ENCODE results near the gene TGM6. TPM values are rescaled to one million over a fixed set of nuclear protein-coding genes. Genes with fewer than 3 reads are reported as not detected.

The TGM6 gene
- total RNA-seq, 1 donor from 2014 or later = not detected

GRCh38 chr20:2387580-2387979 lies 6.9 kb downstream of the TGM6 start:
- H3K4me3 Mint-ChIP-seq = no peak overlapping the region
- H3K27ac Mint-ChIP-seq (ENCODE audit: unreplicated experiment) = no peak overlapping the region
- DNase-seq (ENCODE audit: low read depth, low spot score) = no peak
- H3K36me3 Mint-ChIP-seq (ENCODE audit: low read depth) = no peaks in the 10 kb centered on the region
- H3K4me1 Mint-ChIP-seq = no peaks in the 10 kb centered on the region
- TF ChIP-seq, protein P1, sequence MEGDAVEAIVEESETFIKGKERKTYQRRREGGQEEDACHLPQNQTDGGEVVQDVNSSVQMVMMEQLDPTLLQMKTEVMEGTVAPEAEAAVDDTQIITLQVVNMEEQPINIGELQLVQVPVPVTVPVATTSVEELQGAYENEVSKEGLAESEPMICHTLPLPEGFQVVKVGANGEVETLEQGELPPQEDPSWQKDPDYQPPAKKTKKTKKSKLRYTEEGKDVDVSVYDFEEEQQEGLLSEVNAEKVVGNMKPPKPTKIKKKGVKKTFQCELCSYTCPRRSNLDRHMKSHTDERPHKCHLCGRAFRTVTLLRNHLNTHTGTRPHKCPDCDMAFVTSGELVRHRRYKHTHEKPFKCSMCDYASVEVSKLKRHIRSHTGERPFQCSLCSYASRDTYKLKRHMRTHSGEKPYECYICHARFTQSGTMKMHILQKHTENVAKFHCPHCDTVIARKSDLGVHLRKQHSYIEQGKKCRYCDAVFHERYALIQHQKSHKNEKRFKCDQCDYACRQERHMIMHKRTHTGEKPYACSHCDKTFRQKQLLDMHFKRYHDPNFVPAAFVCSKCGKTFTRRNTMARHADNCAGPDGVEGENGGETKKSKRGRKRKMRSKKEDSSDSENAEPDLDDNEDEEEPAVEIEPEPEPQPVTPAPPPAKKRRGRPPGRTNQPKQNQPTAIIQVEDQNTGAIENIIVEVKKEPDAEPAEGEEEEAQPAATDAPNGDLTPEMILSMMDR (conservative IDR thresholded peaks at IDR 0.05) = no peak
- H3K27me3 Mint-ChIP-seq (ENCODE audit: low read depth) = peaks cover 18% of the 10 kb centered on the region
- H3K9me3 Mint-ChIP-seq = no peaks in the 10 kb centered on the region

DNA sequence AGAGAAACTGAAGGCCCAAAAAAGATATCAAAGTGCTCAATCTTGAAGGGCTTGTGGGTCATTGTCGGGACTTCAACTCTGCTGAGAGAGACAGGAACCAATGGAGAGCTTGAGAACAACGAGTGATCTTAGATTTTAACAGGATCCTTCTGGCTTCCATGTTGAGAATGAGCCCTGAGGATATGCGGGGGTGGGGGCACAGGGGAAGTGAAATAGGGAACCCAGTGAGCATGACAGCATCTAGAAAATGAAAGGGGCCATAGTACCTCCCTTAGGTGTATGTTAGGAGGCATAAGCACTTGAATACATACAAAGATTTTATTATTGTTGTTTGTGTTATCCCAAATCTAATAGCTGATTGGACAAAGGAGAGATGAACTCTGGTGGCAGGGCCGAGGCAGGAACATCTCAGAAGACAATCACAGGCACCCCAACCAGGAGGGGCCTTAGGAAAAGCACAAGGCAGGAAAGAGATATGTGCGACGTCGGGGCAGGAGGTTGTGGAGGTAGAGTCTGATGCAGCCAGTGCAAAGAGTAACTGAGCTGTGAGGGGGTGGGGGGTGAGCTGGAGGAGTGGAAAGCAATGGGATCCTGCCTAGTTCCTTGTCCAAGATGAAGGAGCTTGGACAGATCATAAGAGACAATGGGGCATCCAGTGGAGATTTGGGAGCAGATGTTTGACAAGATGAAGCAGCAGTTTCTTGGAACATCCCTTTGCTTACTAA lies 10.4 kb downstream of the TGM6 start:
- Mint-ChIP-seq H3K4me1 (no peaks in the 10 kb centered on the region), H3K36me3 (ENCODE audit: low read depth) (no peaks in the 10 kb centered on the region), H3K4me3 (no peak overlapping the region), H3K27ac (ENCODE audit: unreplicated experiment) (no peak overlapping the region), H3K9me3 (no peaks in the 10 kb centered on the region), H3K27me3 (ENCODE audit: low read depth) (peaks cover 12% of the 10 kb centered on the region)
- DNase-seq (ENCODE audit: low read depth, low spot score) = no peak
- TF ChIP-seq, protein P1 (conservative IDR thresholded peaks at IDR 0.05) = no peak

DNA sequence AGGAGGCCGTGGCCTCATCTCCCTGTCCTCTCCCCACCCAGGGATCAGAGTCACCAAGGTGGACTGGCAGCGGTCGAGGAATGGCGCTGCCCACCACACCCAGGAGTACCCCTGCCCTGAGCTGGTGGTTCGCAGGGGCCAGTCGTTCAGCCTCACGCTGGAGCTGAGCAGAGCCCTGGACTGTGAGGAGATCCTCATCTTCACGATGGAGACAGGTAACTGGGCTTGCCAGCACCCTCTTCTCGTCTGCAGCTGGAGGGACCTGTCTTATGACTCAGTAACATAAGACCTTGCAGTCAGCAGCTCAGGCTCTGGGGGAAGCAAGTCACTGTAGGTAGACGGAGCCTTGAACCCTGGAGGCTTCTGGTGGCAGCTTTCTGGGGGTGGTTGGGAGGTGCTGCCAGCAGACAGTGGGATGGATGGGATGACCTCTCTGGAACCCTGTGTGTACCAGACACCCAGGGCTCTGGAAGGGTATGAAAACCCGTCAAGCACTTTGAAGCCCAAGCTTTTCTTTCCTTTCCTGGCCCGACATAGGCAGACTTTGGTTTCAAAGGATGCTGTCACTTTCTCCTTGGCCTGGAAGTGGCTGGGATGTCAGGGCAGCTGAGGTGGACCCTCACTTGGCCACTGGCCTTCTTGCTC lies 13.8 kb downstream of the TGM6 start:
- H3K4me1 Mint-ChIP-seq = no peaks in the 10 kb centered on the region
- no peak overlapping the region for H3K4me3 Mint-ChIP-seq
- no peaks in the 10 kb centered on the region for H3K36me3 Mint-ChIP-seq (ENCODE audit: low read depth)

DNA sequence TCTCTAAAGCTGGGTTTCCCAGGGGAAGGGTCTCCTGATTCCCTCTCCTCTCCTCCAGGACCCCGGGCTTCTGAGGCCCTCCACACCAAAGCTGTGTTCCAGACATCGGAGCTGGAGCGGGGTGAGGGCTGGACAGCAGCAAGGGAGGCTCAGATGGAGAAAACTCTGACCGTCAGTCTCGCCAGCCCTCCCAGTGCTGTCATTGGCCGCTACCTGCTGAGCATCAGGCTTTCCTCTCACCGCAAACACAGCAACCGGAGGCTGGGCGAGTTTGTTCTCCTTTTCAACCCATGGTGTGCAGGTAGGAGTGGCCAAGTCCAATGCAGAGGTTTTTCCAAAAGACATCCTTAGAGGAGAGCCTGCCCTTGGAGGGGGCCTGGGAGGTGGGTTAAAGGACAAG lies 14.4 kb downstream of the TGM6 start:
- peaks cover 2% of the 10 kb centered on the region for H3K9me3 Mint-ChIP-seq
- peaks cover 9% of the 10 kb centered on the region for H3K27me3 Mint-ChIP-seq (ENCODE audit: low read depth)
- TF ChIP-seq, protein P1 (conservative IDR thresholded peaks at IDR 0.05) = no peak
- H3K36me3 Mint-ChIP-seq (ENCODE audit: low read depth) = no peaks in the 10 kb centered on the region
- no peak for DNase-seq (ENCODE audit: low read depth, low spot score)
- no peak overlapping the region for H3K27ac Mint-ChIP-seq (ENCODE audit: unreplicated experiment)
- H3K4me3 Mint-ChIP-seq = no peak overlapping the region
- no peaks in the 10 kb centered on the region for H3K4me1 Mint-ChIP-seq

More for the DNA sequence above, 13.8 kb downstream of the TGM6 start:
- TF ChIP-seq, protein P1 (conservative IDR thresholded peaks at IDR 0.05) = no peak
- H3K27me3 Mint-ChIP-seq (ENCODE audit: low read depth) = peaks cover 12% of the 10 kb centered on the region
- DNase-seq (ENCODE audit: low read depth, low spot score) = no peak
- no peak overlapping the region for H3K27ac Mint-ChIP-seq (ENCODE audit: unreplicated experiment)
- H3K9me3 Mint-ChIP-seq = peaks cover 2% of the 10 kb centered on the region

- no peak for DNase-seq (ENCODE audit: low read depth, low spot score)
- no peak overlapping the region for H3K27ac Mint-ChIP-seq (ENCODE audit: unreplicated experiment)
- TF ChIP-seq, protein P1 (conservative IDR thresholded peaks at IDR 0.05) = no peak
- H3K9me3 Mint-ChIP-seq = peaks cover 2% of the 10 kb centered on the region
- H3K36me3 Mint-ChIP-seq (ENCODE audit: low read depth) = no peaks in the 10 kb centered on the region
- peaks cover 4% of the 10 kb centered on the region for H3K27me3 Mint-ChIP-seq (ENCODE audit: low read depth)
- no peak overlapping the region for H3K4me3 Mint-ChIP-seq
- no peaks in the 10 kb centered on the region for H3K4me1 Mint-ChIP-seq
These were observed 15.6 kb downstream of the TGM6 start for GRCh38 chr20:2396241-2396814.

Data from neural crest cell (in vitro differentiated cells).